Hematopoietic multipotent progenitor cell treated with erythropoietin and hydrocortisone succinate and interleukin-3 and kit ligand, for 15 days (in vitro differentiated cells): ENCODE measurements around the gene MEIS3.
"Not testable (repeated sequence)": the region's sequence is repeated elsewhere in the genome, so short reads cannot be mapped to it uniquely, and the experiment has no call there.

Experiments used
- DNase-seq: peaks from one replicate; pipeline ENCODE4 v3.0.0-alpha.2; 2015; ENCODE audit warnings: low spot score

Gene MEIS3

DNA sequence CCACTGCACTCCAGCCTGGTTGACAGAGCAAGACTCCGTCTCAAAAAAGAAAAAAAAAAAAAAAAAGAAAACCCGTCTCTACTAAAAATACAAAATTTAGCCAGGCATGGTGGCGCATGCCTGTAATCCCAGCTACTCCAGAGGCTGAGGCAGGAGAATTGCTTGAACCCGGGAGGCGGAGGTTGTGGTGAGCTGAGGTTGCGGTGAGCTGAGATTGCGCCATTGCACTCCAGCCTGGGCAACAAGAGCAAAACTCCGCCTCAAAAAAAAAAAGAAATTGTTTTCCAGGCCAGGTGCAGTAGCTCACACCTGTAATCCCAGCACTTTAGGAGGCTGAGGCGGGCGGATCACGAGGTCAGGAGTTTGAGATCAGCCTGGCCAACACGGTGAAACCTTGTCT, 32.7 kb downstream of the MEIS3 start:
- DNase-seq, result not testable (repeated sequence)

DNA sequence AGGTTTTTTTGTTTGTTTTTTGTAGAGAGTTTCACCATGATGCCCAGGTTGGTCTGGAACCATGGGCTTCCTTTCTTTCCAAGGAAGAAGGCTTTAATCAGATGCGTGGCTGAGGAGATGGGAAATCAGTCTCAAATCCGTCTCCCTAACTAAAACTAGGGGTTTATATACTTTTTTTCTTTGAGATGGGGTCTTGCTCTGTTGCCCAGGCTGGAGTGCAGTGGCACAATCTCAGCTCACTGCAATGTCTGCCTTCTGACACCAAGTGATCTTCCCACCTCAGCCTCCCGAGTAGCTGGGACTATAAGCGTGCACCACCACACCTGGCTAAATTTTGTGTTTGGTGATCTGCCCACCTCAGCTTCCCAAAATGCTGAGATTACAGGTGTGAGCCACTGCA, 34.8 kb downstream of the MEIS3 start:
- DNase-seq, result not testable (repeated sequence)

DNA sequence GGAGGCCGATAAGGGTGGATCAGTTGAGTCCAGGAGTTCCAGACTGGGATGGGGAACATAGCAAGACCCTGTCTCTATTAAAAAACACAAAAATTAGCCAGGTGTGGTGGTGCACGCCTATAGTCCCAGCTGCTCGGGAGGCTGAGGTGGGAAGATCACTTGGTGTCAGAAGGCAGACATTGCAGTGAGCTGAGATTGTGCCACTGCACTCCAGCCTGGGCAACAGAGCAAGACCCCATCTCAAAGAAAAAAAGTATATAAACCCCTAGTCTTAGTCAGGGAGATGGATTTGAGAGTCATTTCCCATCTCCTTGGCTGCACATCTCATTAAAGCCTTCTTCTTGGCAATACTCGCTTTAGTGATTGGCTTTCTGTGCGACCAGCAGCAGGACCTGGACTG, 35.4 kb downstream of the MEIS3 start:
- DNase-seq, result not testable (repeated sequence)

DNA sequence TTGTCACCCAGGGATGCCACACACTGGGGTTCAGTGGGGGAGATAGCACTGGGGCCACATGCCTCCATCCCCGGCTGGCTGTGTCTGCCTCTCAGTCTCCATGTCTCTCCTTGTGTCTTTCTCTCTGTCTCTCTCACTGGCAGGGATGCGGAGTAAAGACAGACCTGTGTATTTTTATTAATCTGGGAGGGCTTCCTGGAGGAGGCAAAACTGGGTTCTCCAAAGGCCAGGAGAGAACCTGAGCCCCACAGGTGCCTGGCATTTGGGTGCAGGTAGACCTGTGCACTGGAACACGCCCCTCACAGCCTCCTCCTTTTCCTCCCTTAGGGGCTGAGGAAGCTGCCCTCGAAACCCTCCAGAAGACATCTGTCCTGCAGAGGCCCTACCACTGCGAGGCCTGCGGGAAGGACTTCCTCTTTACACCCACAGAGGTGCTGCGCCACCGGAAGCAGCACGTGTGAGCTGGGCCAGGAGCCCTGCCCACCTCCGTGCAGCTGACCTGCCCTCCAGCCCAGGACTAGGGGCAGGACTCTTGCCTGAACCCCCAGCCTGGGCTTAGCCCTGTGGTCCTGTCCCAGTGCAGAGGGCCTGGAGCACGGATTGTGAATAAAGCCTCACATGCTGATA, 37.6 kb downstream of the MEIS3 start:
- DNase-seq, result no peak

DNA sequence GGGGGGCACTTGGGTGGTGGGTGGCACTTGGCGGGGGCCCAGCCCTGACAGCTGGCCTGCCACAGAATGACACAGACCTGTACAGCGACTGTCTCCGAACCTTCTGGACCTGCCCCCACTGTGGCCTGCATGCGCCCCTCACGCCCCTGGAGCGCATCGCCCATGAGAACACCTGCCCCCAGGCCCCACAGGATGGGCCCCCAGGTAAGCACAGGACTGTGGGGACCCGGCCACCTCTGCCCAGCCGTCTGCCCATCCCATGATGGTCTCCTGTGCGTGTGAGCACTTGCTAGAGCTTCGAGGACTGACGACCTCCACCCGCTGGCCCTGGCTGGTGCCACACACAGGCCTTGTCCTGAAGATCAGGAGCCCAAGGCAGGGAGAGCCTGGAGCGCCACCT, 38.2 kb downstream of the MEIS3 start:
- no peak for DNase-seq

DNA sequence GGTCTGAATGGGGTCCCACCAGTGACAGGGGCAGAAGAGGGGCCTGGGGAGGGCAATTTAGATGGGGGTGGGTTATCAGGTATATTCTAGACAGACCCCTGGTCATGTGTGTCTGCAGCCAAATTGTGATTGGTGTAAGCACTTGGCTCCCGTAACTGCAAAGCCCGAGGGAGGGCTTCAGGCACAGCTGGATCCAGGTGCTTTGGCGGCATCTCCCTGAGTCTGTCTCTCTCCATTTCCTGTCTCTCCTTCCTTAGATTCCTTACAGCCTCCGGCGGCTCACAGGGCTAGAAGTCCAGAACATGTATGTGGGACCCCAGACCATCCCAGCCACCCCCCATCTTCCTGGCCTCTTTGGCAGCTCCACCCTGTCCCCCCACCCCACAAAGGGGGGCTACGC, 38.8 kb downstream of the MEIS3 start:
- DNase-seq, result no peak

DNA sequence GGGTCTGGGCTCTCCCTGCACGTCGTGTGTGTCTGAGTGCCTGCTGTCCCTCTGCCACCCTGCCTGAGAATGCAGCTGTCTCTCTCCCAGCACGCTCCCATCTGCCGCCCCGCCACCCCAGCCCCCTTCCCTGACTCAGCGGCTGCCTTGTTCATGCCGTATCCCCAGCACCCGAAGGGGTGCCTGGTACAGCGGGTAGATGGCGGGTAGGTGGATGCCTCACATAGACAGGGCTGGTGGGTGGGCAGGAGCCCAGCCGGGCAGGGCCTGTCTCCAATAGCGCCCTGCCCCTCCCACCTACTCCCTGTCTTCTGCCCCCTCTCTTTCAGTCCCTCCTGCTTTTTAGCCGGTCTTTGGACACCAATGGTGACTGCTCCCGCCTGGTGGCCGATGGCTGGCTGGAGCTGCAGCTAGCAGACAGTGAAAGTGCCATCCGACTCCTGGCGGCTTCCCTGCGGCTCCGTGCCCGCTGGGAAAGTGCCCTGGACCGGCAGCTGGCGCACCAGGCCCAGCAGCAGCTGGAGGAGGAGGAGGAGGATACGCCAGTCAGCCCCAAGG, 39.9 kb downstream of the MEIS3 start:
- DNase-seq, result no peak

DNA sequence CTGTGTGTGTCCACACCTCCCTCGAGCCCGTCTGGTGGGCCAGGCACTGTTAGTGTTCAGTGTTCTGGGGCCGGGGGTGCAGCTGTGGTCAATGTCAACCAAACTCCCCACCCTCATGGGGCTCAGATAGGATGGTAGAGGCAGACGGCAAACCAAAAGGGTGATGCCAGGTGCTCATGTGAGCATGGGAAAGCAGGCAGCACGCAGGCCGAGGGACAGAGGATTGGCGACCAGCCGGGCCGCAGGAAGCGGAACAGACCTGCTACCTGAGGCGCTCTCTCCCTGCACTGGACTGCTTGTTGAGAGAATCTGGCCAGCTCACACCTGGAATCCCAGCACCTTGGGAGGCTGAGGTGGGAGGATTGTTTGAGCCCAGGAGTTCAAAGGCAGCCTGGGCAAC, 41.1 kb downstream of the MEIS3 start:
- DNase-seq, result no peak

DNA sequence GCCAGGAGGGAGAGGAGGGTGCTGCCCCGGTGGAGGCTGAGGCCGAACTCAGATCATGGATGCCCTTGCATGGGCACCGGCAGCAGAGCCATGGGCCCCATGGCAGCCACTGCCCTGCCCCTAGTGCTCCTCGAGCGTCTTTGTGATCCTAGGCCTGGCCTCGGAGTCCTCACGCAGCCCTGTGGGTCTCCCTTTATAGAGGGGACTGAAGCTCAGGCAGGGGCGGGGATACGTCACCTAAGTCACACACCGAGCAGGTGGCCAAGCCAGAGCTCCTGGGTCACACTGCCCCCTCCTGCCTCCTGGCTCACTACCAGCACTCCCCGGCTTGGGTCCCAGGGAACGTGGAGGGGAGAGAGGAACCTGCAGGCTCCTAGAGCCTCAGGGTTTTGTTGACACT, 41.5 kb downstream of the MEIS3 start:
- DNase-seq, result no peak

DNA sequence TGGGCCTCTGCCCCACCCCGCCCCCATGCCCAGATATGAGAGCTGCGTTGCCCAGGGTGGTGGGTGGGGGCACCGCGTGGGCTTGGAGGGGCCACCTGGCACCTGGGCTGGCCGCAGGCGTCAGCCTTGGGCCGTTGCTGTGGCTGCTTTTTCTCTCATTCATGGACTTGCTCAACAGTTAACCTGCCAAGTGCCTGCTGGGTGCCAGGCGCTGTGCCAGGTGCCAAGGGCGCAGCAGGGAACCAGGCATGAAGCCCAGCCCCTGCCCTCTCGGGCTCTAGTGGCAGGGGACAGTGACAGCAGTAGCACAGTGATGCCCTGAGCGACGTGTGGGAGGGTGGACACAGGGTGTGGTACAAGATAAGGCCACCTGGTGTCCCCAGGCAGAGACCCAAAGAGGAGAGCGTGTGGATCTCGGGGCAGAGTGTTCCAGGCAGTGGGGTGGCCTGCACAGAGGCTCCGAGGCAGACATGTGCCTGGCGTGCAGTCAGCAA, 42.1 kb downstream of the MEIS3 start:
- peak; percentile 84 for DNase-seq

DNA sequence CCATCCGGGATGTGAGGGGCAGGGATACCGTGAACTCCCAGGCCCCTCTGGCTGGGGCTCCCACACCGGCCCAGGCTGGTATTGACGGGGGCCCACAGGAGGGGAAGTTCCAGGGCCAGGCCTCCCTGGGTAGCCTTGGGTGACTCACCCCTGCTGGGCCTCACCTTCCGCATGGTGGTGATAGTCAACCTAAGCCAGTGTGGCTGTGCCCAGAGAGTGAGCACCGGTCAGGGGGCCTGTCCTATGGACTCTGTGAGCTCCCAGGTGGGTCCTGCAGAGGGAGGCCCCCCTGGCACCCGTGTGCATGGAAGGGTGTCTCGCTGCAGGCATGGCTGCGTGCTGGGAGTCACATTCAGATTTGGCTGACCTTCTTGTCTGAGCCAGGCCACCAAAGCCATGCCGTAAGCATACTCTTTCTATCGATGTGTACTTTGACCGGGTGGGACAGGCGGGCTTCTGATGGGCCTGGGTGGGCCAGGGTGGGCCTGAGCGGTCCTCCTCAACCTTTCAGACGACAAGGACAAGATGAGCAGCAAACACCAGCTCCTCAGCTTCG, 42.7 kb downstream of the MEIS3 start:
- DNase-seq, result no peak

DNA sequence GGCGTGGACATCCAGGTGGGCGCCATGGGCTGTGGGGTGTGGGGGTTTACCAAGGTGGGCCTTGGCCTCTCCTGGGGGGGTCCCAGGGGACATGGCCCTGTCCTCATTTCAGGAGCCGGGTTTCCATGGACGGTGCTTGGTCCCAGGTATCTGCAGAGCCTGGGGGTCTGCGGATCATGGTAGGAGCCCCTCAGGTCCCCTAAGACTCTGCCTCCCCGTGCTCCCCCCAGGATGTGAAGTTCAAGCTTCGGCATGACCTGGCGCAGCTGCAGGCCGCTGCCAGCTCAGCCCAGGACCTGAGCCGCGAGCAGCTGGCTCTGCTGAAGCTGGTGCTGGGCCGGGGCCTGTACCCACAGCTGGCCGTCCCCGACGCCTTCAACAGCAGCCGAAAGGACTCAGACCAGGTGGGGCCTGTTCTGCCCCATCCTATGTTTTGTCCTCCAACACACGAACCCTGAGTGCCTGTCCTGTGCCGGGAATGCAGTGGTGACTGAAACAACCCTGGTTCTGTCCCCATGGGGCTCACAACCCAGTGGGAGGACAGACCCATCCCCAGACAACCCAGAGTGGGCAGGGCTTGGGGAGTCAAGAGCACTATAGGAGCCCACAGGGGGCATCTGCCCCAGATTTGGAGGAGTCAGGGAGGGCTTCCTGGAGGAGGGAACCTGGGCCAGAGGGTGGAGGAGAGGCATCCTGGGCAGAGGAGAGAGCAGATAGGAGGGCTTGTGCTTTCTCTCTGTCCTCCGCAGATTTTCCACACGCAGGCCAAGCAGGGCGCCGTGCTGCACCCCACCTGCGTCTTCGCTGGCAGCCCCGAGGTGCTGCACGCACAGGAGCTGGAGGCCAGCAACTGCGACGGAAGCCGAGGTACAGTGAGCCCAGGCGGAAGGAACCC, 43.4 kb downstream of the MEIS3 start:
- DNase-seq, result no peak

DNA sequence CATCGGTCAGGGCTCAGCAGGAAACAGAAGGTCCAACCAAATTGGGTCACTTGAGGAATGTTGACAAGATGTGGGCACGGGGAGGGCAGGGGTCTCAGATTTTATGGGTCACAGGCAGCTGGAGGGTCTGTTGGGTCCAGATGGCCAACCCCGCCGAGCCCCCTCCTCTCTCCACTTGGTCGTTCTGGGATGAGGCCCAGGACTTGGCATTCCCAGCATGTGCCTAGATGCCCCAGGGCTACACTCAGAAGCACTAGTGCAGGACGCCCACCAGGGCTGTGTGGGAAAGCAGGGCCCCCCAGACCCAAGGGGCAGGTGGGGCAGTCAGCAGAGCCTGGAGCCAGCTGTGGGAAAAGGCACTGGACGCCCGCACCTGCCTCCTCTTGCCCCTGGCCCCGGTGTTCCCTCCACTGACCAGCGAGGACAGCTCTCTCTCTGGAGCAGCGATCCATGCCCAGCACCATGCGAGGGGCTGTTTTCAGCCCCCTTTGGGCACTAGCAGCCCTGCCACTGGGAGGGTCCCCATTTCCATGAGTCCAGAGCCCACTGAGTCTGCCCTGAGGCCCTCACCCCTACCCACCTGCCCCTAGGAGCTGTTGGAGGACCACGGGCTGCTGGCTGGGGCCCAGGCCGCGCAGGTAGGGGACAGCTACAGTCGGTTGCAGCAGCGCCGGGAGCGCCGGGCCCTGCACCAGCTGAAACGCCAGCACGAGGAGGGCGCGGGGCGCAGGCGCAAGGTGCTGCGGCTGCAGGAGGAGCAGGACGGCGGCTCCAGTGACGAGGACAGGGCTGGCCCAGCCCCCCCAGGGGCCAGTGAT, 44.2 kb downstream of the MEIS3 start:
- DNase-seq, result no peak

DNA sequence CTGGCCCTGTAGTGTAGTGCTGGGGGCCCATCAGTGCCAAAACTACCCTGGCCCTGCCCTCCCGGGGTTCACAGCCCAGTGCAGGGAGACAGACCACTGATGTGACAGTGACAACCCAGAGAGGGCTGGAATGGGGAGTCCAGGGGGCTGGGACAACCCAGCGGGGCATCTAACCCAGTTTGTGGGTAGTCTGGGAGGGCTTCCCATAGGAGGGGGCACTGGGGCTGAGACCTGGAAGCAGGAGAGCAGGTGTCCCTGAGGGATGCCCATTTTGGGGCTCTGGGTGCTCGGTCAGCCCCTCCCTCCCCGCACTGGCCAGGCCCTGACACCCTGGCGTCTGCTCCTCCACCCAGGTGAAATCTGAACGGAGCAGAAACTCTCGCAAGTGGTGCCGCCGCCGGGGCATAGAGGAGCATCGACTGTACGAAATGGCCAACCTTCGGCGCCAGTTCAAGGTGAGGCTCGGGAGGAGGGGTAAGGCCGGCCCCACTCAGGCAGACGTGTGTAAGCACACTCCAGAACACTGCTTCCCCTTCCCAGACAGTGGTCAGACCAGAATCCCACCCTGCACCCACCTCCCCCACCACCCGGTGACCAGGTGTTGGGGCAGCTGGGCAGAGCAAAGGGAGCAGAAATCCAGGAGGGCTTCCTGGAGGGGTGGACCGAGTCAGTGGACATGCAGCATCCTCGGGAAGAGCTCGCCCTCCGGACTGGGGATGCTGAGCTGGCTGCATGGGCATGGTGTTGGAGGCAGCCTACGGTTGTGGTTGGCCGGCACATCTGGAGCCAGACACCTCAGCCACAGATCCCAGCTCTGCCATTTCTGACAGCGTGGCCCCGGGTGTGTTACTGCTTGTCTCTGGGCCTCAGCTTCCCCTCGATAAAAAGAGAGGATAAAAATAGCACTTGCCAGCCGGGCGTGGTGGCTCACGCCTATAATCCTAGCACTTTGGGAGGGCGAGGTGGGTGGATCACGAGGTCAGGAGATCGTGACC, 45.8 kb downstream of the MEIS3 start:
- DNase-seq, result no peak

DNA sequence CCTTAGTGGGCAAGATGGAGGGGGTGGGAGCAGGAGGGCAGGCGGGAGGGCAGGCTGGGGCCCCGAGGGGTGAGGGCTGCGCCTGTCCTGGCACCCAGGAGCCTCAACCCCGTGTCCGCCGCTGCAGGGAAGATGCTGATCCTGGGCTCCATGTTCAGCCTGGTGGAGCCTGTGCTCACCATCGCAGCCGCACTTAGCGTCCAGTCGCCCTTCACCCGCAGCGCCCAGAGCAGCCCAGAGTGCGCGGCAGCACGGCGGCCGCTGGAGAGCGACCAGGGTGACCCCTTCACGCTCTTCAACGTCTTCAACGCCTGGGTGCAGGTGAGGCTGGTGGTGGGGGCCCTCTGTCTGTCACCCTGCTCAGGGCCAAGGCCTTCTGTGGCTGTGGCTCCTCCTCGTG, 46.7 kb downstream of the MEIS3 start:
- DNase-seq, result no peak

DNA sequence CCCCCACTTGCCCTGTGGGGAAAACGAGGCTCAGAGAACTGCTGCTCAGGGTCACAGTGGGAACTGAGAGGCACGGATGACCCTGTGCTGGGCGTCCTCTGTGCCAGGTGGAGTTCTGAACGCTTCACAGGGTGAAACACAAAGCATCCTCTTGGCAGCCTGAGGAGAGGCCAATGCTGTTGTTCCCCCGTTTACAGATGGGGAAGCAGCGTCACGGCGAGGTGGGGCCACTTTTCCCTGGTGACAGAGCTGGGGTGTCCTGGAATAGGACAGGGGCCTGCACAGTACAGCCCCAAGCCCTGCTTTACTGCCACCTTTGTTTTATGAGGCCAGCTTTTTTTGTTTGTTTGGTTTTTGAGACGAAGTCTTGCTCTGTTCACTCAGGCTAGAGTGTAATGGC, 48.1 kb downstream of the MEIS3 start:
- DNase-seq, result no peak

DNA sequence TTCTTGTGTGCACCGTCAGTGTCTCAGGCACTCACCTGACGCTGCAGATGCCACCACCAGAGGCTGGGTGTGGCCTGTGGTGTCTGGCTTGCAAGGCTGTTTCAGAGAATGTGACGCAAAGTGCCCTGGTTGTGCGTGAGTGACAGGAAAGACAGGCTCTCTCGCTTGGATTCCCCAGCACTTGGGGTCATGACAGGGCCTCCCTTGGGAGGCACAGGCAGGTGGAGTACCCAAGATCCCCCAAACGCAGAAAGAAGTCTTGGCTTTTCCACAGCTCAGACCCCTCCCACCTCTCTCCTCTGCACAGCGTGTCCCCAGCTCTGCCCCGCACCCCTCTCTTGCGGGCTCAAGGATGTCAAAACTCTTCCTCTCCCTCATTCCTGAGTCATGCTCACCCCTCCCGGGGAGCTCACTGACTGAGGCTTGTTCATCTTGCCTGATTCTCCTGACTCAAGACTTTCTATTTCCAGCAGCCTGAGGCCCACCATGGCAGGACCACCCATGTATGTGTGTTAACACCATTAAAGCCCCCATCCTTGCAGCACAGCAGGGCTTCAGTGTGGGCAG, 49.2 kb downstream of the MEIS3 start:
- DNase-seq, result no peak

DNA sequence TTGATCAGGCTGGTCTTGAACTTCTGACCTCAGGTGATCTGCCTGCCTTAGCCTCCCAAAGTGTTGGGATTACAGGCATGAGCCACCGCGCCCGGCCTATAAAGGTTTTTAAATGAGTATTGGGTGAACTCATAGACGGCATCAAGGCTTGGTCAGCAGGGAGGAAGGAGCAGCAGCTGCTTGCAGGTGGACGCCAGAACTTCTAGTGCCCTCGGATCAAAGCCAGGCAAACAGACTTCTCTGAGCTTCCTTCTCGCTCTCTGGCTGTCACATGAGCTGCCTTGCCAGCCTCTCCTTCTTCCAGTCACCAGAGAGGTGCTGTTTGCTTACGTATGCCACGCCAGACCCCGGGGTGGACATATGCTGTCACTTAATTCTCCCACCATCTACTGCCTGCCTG, 53.9 kb downstream of the MEIS3 start:
- DNase-seq, result not testable (repeated sequence)

DNA sequence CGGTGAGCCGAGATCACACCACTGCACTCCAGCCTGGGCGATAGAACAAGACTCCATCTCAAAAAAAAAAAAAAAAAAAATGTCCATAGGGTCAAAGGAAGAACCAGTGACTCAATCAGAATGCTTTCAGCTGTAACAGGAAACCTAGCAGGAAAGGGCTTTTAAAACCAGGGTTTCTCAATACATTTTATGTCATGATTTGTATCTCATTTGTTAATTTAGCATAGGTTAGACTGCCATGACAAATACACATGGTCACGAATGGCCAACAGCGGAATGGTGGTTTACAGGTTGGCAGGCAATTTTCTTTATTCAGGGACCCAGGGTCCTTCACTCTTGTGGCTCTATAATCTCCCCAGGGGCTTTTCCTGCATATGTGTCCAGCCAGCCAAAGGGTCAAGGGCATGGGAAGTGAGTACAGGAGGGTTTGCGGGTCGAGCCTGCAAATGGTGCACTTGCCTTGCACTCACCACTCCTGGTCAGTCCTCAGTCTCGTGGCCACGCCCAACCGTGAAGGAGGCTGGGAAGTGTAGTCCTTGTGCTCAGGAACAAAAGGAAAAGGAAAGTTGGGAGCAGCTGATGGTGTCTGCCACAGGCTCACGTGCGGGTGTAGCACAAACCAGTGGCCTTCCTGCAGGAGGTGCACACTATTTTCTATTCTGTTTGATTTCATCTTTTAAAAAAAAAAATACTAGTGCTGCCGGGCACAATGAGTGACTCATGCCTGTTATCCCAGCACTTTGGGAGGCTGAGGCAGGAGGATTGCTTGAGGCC, 55.4 kb downstream of the MEIS3 start:
- DNase-seq, result no peak

DNA sequence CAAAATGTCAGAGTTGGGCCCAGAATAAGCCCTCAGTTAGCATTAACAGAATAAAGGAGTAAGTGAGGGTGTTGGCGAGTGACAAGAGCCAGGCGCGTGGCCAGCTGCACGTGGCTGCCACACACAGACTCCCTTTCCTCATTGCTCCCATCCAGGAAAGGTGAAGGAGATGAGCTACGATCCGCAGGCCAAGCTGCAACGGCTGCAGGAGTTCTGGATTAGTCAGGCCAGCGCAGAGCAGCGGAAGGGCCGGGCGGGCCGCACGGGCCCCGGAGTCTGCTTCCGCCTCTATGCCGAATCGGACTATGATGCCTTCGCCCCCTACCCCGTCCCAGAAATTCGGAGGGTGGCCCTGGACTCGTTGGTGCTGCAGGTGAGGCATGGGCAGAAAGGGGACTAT, 57.0 kb downstream of the MEIS3 start:
- DNase-seq, result no peak
